Activated naive CD4-positive, alpha-beta T cell treated with anti-CD3 and anti-CD28 coated beads, Interleukin-2, amount 50 U/mL, for 16 hours (primary cell): Measurements from ENCODE around the gene KCNJ16.

Experiments used
- DNase-seq: peaks from one replicate; pipeline ENCODE4 v3.0.0-alpha.2; 2020

Gene KCNJ16

DNA sequence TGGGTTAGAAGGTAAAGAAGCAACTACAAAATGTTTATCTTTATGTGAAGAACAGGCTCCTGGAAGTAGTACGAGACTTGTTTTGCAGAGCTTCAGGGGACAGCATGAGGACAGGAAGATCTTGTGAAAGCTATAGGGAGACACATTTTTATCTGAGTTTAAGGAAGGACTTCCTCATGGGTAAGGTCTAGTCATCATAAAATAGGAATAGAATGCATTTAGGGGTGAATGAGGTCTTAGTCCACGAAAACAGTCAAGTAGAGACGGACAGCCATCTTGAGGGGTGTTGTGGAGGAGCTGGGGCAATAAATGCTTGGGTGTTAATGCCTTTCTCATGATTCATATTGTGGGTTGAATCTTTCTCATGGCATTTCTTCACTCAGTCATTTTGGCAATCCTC is 24.3 kb downstream of the KCNJ16 start:
- no peak for DNase-seq

DNA sequence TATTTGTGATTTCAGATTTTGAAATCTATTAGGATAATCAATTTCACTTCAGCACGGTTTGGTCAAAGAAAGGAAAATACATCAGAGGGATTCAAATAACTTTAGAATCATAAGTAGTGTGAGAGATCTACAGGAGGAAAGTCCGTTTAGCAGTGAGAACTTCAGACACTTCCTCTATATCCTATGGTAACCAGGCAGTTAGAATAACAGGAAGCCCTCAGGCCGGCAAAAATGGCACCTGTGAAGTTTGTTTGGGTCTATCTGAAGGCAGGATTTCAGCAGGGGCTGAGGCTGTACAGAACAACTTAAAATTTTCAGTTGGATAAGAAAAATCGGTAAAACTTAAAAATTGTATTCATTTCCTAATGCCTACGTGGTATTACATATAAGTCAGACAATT is 24.9 kb downstream of the KCNJ16 start:
- no peak for DNase-seq

DNA sequence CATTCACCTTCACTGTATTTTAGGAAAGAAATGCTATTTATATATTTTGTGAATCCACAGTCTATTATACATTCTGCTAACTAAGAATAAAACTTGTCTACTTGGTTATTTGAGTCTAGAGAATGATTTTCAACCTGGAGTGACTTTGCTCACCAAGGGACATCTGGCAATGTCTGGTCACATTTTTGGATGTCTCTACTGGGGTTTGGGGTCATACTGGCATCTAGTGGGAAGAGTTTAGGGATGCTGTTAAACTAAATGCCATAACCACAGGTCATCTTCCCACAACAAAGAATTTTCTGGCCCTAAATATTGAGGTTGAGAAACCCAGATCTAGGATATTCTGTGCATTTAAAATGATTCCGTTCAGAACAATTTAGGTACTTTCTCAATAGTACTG is 26.0 kb downstream of the KCNJ16 start:
- no peak for DNase-seq

DNA sequence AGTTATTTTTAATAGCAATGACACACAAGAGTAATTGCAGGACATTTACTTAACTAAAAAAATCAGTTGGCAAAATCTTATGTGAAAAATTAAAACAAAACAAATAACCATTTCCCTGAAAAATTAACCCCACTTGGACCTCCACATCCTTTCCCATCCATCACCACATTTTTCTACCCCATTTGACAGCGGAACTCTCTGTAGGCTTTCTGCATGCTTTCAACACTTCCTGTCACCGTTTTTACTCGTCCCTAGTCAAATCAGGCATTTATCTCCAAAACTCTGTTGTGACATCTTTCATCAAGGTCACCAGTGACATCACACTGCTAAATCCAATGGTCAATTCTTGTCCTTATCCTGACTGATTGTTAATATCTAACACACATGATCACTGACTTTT is 27.5 kb downstream of the KCNJ16 start:
- no peak for DNase-seq

DNA sequence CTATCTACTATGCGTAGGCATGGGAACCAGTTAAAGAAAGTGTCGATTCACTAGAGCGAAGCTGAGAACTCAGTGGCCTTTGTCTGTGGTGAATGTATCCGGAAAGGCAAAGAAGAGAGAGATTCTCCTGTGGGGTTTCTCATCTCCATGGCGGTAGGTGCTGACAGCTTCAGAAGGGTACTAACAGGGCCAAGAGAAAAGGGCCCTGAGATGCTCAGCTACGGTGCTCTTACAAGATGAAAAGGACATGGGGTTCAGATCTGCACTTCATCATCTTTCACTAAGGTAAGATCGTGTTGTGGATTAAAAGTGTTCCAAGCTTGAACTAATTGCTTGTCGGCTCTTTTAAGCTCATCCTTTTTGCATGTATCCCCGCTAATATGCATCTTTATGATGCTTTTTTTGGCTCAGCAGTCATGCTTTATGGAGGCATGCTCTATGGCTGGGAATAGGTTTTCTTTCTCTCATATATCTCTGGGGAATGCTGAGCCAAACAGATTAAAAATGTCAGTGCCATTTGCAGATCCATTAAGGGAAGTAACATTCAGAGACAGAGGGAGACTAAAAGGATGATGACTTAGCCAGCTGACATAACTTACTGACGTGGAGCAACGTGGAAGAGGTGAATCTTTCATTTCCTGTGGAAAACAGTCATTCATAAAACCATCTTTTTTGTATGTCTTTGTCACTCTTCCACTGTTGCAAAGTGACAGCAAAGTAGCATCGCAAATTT is 29.9 kb downstream of the KCNJ16 start:
- no peak for DNase-seq

DNA sequence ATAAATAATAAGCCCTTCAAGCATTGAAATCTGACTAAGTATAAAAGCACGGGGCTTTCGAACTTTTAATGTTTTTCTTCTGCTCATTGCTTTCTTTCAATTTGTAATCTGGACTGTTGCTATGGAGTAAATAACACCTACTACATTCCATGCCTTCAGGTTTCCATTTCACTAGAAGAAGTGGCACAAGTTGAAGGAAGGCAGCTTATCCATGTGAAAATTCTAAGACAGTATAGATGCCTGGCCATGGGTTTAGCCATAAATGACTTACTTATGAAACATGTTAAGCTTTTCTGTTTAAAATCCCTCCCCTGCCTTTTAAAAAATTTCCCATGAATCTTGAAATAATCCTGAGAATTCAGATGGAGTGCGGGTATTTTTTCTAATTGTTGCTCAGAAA is 30.6 kb downstream of the KCNJ16 start:
- no peak for DNase-seq

DNA sequence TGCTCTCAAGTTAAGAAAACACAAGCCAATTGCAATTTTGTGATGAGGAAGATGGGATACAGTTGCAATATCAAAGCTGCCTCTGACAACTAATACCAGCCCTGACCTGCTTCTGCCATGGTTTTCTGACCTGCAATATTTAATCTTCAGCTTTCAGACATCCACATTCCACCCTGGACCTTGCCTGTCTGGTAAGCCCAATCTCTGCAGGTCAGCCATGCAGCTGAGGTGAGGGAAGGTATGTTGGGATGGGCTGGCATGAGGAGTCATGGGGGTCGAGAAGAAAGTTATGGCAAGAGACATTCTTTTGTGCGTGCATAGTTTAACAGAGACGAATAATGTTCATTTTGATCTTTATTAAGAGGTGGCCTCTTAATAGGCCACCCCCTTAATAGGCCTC is 31.5 kb downstream of the KCNJ16 start:
- no peak for DNase-seq

DNA sequence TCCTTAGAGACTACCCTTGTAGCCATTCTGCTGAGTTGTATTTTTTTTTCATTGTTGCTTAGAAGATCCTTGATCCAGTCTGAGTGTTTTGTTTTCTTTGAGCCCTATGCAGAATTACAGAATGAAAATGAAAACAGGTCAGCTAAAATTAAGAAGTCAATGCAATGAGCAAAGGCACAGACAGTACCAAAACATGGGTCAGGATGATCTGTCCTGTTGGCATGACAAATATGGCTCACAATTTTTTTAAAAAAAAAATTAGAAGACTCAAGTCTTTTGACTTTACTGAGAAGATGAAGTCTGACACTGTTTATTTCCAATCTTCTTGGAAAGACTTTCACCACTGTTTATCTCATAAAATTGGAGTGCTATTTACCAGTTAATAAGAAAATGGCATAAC is 32.4 kb downstream of the KCNJ16 start:
- no peak for DNase-seq

DNA sequence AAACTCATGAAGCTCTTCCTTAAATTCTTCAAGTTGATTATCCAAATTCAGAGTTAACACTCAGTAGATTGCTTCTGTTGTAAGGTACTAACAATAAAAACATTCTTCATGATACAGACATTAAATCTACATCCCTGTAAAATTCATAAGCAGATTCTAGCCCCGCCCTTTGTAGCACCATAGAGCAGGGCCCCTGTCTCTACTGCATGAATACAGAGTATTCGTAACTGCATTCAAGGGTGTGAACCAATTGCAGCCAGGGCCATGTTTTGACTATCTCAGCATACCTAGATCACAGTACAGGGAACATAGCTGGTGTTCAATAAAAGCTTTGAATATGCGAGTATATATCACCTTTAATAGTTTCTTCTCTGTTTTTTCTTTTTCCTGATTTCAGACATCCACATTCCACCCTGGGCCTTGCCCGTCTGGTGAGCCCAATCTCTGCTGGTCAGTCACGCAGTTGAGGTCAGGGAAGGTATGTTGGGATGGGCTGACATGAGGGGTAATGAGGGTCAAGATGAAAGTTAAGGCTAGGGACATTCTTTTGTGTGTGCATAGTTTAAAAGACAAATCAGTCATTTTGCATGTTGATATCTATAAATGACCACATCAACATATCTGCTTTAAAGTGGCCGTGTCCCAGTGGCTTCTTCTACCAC is 33.0 kb downstream of the KCNJ16 start:
- DNase-seq, result no peak

DNA sequence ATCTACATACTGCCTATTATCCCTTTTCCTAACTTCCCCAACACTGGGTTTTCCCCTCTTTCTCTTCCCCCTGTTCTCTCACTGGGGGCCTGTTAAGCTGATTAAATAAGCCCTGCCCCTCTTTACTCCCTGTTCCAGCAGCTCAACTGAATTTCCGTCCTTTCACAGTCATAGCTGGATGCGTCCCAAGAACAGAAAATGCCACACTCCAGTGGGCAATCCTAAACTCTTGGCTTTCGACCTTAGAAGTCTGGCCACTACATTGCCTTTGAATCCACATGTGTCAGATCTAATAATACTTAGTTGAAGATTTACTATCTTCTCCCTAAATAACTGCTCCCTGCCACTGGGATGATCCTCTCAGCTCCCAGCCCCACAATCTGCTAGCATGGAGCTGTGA is 34.5 kb downstream of the KCNJ16 start:
- DNase-seq, result no peak

DNA sequence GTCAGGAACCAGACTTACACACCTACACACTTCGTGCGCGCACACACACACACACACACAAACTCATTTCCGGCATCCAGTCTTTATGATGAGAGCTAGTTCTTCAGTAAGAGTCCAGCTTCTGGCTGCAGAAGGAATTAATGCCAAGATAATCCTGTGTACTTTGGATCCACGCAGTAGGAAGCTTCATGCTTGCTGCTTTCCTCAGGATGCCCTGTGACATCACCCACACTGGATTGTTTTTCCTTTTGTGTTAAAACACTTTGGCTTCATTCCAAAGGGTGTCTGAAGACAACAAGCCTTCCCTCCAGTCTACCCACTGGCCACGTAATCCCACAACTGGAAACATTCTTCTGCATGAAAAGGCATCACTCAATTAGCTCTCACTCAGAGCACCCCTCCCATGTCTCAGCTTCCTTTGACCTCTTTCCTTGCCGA is 35.4 kb downstream of the KCNJ16 start:
- no peak for DNase-seq

DNA sequence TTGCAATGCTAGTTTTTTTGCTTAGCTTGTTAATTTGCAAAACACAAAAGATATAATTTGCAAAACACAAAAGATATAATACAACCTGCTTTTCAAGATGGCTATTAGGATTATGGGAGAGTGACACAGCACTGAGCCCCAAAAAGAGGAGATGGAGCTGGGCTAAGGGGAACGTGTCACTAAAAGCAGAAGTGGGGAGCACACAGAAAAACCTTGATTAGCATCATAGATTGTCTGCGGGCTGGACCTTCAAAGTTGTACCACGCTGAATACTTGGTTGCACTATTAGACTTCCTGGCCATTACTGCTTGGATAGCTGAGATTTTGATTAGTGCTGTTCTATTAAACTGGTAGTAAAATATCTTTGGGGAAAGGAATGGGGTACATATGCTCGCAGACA is 36.2 kb downstream of the KCNJ16 start:
- DNase-seq, result no peak

DNA sequence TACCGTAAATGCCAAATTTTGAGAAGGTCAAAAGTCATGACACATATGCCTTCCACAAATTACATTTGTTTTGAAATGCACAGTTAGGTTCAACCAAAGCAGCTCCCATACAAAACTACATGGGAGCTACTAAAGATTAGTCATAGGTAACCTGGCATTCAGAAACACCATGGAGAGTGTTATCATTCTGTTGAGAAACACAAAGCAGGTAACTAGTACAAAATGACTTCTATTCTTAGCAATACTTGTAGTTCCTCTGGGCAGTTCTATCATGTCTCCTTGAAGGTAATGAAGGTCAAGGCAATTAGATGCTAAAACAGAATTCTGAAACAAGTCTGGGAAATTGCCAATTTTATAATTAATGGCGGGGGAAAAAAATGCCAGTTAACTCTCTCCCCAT is 39.4 kb downstream of the KCNJ16 start:
- DNase-seq, result no peak

DNA sequence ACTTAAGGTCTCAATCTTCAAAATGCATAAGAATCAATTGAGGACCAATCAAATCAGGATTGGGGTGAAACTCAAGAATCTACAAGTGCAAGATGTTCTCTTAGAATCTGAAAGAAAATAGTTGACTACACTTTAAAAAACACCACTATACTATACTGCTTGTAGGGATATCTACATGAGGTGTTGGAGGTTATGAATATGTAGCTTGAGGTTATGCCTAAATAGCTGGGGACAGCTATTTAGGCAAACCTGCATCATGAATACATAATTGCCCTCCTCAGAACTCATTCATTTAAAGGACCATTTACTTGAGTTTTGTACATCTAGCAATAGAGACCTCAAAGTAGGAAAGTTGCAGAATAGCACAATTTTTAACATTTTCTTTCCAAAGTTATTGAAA is 40.1 kb downstream of the KCNJ16 start:
- no peak for DNase-seq

DNA sequence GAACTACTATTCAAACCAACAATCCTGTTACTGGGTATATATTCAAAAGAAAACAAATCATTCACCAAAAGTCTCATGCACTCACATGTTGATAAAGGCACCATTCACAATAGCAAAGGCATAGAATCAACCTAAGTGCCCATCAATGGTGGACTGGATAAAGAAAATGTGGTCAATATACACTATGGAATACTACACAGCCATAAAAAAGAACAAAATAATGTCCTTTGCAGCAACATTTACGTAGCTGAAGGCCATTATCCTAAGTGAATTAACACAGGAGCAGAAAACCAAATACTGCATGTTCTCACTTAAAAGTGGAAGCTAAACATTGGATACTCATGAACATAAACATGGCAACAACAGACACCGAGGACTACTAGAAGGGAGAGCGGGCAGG is 41.9 kb downstream of the KCNJ16 start:
- no peak for DNase-seq

DNA sequence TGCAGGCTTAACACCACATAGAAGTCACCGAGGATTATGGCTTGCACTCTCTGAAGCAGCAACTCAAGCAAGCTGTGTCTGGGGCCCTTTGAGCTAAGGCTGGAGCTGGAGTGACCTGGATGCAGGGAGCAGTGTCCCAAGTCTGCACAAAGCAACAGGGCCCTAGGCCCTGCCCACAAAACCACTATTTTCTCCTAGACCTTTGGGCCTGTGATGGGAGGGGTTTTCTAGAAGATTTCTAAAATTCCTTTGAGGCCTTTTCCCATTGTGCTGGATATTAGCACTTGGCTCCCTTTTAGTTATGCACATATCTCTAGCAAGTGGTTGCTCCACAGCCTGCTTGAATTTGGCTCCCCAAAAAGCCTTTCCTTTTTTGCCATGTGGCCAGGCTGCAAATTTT is 44.5 kb downstream of the KCNJ16 start:
- no peak for DNase-seq

DNA sequence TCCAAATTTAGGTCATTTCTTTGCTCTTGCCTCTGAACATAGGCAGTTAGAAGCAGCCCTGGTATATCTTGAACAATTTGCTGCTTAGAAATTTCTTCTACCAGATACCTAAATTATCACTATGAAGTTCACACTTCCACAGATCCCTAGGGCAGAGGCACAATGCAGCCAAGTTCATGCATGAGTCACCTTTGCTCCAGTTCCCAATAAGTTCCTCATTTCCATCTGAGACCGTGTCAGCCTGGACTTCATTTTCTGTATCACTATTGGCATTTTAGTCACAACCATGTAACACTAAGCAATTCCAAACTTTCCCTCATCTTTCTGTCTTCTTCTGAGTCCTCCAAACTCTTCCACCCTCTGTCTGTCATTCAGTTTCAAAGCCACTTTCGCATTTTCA is 45.0 kb downstream of the KCNJ16 start:
- no peak for DNase-seq

DNA sequence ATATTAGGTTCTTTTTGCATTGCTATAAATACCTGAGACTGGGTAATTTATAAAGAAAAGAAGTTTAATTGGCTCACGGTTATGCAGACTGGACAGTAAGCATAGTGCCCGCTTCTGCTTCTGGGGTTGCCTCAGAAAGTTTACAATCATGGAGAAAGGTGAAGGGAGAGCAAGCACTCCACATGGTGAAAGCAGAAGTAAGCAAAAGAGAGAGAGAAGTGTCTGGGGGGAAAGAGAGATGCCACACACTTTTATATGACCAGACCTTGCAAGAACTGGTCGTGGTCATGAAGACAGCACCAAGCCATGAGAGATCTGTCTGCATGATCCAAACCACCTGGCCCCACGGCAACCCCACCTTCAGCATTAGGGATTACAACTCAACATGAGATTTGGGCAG is 45.4 kb downstream of the KCNJ16 start:
- no peak for DNase-seq

DNA sequence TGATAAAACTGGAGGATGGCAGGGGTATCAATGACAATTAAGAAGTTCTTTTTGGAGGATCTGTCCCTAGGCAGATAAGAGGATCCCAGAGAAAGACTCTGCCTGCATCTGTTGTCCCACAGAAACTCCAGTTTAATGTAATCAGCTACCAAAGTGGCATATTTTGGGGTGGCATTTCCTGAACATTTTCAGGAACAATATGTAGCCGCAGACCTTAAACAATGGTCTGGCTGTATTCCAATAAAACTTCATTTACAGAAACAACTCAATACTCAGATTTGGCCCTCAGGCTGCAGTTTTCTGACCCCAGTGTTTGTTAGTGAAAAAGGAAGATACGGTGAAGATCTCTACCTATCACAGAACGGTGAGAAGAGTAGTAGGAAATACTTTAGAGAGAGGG is 46.1 kb downstream of the KCNJ16 start:
- no peak for DNase-seq

DNA sequence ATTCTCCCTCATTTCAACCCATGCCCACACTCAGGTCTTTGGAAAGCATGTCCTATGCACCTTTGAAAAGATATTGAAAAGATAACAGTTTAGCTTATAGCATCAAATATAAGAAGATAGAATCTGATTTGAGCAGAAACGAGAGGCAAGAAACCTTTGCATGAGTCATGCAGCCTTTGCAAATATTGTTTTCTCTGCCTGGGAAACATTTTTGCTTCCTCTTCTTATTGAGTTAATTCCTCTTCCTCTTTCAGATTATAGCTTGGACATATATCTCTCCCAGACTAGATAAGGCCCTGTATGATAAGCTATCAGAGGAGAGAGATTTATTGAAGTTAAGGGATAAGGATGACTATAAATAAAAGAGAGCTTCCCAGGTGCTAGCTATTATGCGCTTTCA is 48.2 kb downstream of the KCNJ16 start:
- DNase-seq, result no peak

DNA sequence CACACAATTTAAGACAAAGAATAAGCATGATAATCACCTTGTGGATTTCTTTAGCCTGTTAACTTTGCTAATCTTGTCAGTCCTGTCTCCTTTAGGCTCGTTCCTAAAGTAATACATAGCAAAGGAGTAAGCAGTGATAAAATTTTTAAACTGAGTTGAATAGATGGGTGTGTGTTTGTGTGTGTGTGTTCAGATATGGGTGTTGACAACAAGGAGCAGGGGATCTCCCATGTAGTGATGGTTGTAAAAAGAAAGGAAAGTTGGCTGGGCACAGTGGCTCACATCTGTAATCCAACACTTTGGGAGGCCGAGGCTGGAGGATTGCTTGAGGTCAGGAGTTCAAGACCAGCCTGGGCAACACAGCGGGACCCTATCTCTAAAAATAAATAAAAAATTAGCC is 49.7 kb downstream of the KCNJ16 start:
- no peak for DNase-seq

DNA sequence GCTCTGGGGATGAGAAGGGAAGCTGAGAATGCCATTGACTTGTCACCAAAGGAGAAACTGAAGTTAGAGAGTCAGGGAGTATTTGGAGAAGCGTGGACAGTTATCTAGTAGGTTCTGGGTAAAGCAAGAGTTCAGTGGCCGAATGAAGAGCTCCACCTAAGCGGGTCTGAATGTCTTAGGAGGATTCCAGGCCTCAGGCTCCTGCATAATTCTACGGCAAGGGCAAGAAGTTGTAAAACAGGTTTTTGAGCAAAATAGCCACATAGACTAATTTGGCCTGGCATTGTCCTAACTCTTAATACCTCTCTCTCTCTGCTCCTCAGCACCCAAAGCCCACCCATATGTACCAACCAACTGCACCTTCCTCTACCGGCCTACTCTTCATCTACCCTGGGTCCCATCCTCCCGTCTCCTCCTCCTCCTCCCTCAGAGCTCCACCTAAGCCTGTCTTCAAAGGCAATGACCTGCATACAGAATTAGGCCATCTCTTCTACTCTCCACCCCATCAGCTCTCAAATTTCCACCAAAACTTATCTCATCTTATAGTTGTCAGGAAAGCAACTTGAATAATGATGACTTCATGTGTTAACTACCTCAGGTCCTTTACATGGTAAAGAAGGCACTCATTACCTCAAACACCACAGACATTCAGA is 52.3 kb downstream of the KCNJ16 start:
- DNase-seq, result no peak

DNA sequence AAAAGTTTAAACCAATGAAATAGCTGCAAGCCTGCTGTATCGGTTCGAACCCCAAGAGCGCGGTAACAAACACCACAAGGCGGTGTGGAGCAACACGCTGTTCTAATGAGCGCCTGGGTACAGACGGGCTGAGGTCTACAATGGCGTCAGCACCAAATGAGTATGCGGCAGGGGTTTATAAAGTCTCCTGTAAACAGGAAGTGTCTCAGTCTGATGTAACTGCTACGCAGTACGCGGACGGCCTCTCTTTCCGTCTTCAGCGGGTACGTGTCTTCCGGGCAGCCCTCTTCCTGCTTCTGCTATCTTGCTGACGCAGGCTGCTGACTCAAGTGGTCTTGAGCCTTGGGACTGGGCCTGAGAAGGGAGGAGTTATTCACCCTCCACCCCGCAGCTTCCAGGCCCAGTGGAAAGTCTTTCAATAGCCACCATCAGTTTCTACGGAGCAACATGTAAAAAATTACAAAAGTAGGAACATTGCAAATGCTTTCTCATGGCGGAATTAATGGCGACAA is 53.8 kb downstream of the KCNJ16 start:
- DNase-seq, result no peak

DNA sequence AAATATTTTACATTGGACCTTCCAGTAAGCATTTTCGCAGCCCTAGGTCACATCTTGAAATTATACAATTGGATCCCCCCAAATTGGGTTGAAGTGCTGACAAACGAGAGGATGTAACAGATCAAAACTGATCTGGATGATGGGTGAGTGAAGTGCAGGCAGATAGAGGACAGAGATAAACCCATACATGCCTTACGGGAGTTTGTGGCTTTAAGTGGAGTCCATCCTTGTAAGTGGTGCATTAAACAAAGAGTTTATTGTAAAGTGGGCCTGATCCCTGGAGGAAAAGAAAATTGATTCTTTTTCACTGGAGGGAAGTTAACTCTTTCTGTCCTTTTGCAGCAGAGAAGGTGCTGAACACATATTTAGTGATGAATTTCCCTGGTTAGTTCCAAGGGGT is 55.3 kb downstream of the KCNJ16 start:
- DNase-seq, result no peak
